ENCODE data around the gene ABHD16B.

The ABHD16B gene

DNA sequence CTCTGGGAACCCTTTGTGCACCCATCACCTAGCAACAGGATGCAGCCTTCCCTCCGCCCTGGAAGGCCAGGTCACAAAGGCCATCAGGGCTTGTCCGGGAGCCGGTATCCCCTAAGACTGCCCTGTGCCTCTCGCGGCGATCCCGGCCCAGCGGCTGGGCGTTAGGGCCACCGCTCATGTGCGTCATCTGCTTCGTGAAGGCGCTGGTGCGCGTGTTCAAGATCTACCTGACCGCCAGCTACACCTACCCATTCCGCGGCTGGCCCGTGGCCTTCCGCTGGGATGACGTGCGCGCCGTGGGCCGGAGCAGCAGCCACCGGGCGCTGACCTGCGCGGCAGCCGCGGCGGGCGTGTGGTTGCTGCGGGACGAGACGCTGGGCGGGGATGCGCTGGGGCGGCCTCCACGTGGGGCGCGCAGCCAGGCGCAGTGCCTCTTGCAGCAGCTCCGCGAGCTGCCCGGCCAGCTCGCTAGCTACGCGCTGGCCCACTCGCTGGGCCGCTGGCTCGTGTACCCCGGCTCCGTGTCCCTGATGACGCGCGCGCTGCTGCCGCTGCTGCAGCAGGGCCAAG is at the start of gene ABHD16B:
TSS of gene ABHD16B (plus strand) at position 134 of the 570 bp plus-strand sequence. CDS start at position 177, 43 bp downstream.
- Mint-ChIP-seq H3K27me3 (no peaks in the 10 kb centered on the region), H3K4me3 (peak within 1 kb of the TSS in 1 of 2 donors; percentile 55), H3K36me3 (peaks cover 16 to 21% of the 10 kb centered on the region in 2 donors), H3K4me1 (peaks cover 44 to 66% of the 10 kb centered on the region in 2 donors), H3K9me3 (no peaks in the 10 kb centered on the region), H3K27ac (peak within 1 kb of the TSS; percentile 79)
- no peak for DNase-seq
- ATAC-seq (replicated peaks) = no peak

DNA sequence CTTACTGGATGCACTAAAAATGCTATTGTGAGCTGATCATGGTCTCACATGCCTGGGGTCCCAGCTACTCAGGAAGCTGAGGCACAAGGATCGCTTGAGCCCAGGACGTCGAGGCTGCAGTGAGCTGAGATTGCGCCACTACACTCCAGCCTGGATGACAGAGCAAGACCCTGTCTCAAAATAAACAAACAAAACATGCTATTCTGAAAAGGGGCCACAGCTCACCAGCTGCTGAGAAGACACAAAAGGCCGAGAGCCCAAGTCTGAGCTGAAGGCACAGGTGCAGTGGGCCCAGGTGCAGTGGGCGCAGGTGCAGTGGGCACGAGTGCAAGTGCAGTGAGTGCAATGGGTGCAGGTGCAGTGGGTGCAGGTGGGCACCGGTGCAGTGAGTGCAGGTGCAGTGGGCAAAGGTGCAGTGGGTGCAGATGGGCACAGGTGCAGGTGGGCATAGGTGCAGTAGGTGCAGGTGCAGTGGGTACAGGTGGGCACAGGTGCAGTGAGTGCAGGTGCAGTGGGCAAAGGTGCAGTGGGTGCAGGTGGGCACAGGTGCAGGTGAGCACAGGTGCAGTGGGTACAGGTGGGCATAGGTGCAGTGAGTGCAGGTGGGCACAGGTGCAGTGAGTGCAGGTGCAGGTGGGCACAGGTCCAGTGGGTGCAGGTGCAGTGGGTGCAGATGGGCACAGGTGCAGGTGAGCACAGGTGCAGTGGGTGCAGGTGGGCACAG is 46.2 kb upstream of the ABHD16B start:
- Mint-ChIP-seq H3K27me3 (peaks cover 0 to 4% of the 10 kb centered on the region in 2 donors), H3K4me1 (peaks cover 0 to 2% of the 10 kb centered on the region in 2 donors), H3K36me3 (no peaks in the 10 kb centered on the region), H3K4me3 (no peak overlapping the region), H3K9me3 (peaks cover 0 to 3% of the 10 kb centered on the region in 2 donors), H3K27ac (no peak overlapping the region)
- ATAC-seq (replicated peaks) = no peak
- DNase-seq = no peak

DNA sequence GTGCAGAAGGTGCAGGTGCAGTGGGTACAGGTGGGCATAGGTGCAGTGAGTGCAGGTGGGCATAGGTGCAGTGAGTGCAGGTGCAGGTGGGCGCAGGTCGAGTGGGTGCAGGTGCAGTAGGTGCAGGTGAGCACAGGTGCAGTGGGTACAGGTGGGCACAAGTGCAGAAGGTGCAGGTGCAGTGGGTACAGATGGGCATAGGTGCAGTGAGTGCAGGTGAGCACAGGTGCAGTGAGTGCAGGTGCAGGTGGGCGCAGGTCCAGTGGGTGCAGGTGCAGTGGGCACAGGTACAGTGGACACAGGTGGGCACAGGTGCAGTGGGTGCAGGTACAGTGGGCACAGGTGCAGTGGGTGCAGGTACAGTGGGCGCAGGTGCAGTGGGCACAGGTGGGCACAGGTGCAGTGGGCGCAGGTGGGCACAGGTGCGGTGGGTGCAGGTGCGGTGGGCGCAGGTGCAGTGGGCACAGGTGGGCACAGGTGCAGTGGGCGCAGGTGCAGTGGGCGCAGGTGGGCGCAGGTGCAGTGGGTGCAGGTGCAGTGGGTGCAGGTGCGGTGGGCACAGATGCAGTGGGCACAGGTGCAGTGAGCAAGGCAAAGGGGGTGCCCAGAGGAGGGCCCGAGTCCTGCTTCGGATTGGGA is 45.6 kb upstream of the ABHD16B start:
- Mint-ChIP-seq H3K9me3 (peaks cover 0 to 3% of the 10 kb centered on the region in 2 donors), H3K27me3 (peaks cover 0 to 4% of the 10 kb centered on the region in 2 donors), H3K4me3 (no peak overlapping the region), H3K4me1 (peaks cover 0 to 2% of the 10 kb centered on the region in 2 donors), H3K27ac (no peak overlapping the region), H3K36me3 (no peaks in the 10 kb centered on the region)
- DNase-seq (no peak), ATAC-seq (replicated peaks) (no peak)

DNA sequence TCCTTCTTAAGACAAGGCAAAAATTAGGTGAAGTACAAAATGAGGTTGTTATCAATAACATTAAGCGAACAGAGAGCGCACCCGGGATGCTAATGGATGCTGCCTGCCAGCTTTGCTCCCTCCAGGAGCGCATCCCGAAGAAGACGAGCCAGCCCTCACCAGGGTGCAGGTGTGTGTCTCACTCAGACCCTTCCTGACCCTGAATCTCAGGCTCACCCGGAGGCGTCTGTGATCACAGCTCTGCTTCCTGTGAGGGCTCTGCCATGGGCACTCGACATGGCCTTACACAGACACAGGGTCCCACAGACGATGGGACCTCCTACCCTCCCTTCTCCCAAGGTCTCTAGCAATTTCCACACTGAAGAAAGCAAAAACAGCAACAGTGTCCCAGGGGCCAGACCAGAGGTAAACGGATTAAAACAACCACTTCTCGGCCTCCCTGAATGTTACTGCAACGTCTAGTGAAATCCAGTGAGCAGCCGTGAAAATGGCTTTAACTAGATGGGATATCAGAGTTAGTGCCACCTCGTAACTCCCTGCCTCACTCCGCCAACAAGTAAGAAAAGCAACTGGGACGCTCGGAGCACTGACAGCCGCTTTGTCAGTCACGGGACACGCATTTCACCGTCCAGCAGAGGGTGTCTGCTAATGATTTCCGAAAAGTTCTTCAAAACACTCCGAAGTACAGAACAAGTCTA is 41.9 kb upstream of the ABHD16B start:
- DNase-seq = no peak

DNA sequence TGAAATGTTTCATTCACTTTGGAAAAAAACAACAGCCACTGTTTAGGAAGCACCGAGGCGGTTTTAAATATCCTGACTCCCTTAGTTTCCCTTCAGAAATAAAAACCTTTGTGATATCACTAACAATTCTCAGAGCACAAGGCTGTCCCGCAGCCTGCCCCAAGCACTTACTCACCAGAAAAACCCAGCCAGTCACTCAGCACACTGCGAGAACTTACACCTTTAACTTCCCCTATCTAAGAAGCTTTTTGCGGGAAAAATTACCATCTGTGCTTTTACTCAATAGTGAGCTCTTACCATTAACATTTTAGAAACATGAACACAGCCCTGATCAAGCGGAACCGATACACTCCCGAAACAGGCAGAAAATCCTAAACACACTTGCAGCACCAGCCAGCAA is 39.5 kb upstream of the ABHD16B start:
- H3K27ac Mint-ChIP-seq = no peak overlapping the region
- no peak overlapping the region for H3K4me3 Mint-ChIP-seq
- peaks cover 15% of the 10 kb centered on the region in 2 donors for H3K27me3 Mint-ChIP-seq
- H3K9me3 Mint-ChIP-seq = no peaks in the 10 kb centered on the region
- no peaks in the 10 kb centered on the region for H3K4me1 Mint-ChIP-seq
- ATAC-seq (replicated peaks) (no peak), DNase-seq (no peak)
- H3K36me3 Mint-ChIP-seq = peaks cover 1 to 3% of the 10 kb centered on the region in 2 donors

More for the DNA sequence above, 41.9 kb upstream of the ABHD16B start:
- Mint-ChIP-seq H3K4me3 (peak overlapping the region in 1 of 2 donors; percentile 13), H3K36me3 (peaks cover 1 to 3% of the 10 kb centered on the region in 2 donors), H3K27ac (no peak overlapping the region), H3K9me3 (peaks cover 0 to 3% of the 10 kb centered on the region in 2 donors), H3K4me1 (peaks cover 0 to 2% of the 10 kb centered on the region in 2 donors), H3K27me3 (peaks cover 0 to 9% of the 10 kb centered on the region in 2 donors)
- ATAC-seq (replicated peaks) = no peak

DNA sequence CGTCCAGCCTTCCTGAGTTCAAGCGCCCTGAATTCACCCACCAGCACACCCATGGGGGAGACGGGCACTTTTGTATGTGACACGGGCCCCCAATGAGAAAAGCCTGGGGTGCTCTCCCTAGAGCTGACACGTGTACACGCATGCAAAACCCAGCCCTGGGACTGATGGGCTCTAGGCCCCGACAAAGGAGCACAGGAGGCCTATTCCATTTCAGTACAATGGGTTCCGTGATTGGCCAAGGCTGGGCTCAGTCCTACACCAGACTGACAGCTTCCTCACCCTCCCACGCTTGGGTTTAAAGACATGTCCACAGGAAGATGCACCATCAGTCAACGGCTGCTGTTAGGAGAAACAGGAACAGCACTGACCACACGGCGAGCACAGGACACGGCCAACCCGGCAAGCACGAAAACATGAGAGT is 39.0 kb upstream of the ABHD16B start:
- Mint-ChIP-seq H3K9me3 (no peaks in the 10 kb centered on the region), H3K27me3 (peaks cover 18 to 20% of the 10 kb centered on the region in 2 donors), H3K4me1 (no peaks in the 10 kb centered on the region), H3K27ac (no peak overlapping the region), H3K36me3 (peaks cover 1 to 3% of the 10 kb centered on the region in 2 donors), H3K4me3 (no peak overlapping the region)
- ATAC-seq (replicated peaks) (no peak), DNase-seq (no peak)

DNA sequence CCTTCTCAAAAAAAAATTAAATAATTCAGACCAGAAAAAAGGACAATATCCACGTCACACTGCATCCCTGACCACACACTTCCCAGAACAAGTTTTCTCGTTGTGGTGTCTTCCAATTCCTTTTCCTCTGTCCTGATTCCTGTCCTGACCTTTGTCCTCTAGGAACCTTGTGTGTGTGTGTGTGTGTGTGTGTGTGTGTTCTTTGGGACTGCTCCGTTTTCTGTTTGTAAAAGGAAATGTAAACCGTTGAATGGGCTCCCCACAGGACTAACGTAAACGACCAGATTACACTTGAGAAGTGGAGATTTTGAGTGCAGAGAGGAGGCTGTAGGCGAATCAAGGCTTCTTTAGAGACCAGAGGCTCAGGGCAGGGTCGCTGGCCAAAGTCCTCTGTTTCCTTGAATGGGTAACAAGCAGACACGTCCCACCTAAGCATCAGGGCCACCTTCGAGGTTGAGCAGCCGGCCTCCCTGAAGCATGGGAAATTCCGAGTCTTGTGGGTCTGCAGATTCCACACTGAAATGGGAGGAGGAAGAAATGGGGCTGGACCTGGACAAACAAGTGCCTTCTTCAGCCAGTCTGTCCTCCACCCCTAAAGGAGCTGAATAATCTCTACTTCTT is 37.5 kb upstream of the ABHD16B start:
- ATAC-seq (replicated peaks) = no peak
- peaks cover 0 to under 1% of the 10 kb centered on the region in 2 donors for H3K4me1 Mint-ChIP-seq

DNA sequence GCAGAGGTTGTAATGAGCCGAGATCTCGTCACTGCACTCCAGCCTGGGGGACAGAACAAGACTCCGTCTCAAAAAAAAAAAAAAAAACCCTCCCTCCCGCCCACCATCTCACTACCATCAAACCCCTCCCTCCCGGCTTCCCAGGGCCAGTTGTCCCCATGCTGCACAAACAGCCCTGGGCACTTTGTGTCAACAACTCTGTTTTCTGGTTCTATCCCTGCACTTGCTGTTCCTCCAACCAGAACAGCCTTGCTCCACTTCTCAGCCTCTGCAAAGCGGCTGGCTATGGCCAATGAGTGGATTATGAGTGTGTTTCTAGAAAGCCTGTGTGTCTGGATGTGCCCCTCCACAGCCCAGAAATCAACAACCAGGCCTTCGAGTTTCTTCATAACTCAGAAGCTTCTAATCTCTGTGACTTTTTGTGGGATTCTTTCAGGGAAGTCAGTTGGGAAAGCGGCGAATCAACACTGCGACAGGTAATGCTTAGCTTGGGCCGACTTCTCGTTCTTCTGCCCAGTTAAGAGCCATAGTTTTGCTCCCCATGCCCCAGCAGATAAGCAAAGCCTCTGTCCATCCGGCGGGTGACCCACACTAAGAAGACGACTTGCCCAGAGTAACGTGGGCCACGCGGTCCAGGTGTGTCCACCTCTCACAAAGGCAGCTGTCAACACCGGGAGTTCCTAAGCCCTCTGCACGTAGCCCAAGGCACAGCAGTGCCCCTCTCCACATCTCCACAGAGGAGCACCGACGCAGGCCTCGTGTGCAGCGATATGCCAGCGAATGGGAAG is 35.8 kb upstream of the ABHD16B start:
- no peak overlapping the region for H3K27ac Mint-ChIP-seq
- no peak for DNase-seq

More for the DNA sequence above, 37.5 kb upstream of the ABHD16B start:
- Mint-ChIP-seq H3K4me3 (no peak overlapping the region), H3K36me3 (peaks cover 1 to 3% of the 10 kb centered on the region in 2 donors), H3K9me3 (no peaks in the 10 kb centered on the region), H3K27ac (no peak overlapping the region), H3K27me3 (peaks cover 20 to 23% of the 10 kb centered on the region in 2 donors)
- no peak for DNase-seq

DNA sequence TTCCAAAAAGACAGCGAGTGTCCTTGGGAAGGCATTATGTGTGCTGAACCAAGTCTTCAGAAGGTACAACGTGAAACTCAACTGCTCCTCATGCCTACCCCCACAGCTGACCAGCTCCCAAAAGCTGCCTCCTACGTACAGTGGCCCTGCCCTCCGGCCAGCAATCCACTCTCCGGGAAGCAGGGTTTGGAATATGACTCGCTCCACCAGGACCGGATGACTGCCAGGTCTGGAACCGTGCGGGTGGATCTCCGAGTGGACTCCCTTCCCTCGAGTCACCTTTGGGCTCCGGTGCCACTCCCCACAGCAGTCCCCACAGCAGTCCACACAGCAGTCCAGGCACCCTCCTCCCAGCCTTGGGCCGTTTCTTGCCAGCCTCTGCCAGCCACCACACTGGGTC is 34.5 kb upstream of the ABHD16B start:
- peaks cover 20 to 36% of the 10 kb centered on the region in 2 donors for H3K27me3 Mint-ChIP-seq
- no peak overlapping the region for H3K27ac Mint-ChIP-seq
- no peaks in the 10 kb centered on the region for H3K9me3 Mint-ChIP-seq
- peaks cover 11 to 15% of the 10 kb centered on the region in 2 donors for H3K4me1 Mint-ChIP-seq
- ATAC-seq (replicated peaks) (no peak), DNase-seq (no peak)
- H3K36me3 Mint-ChIP-seq = peaks cover 2 to 3% of the 10 kb centered on the region in 2 donors
- no peak overlapping the region for H3K4me3 Mint-ChIP-seq

More for the DNA sequence above, 35.8 kb upstream of the ABHD16B start:
- H3K9me3 Mint-ChIP-seq = no peaks in the 10 kb centered on the region
- peaks cover 3% of the 10 kb centered on the region in 2 donors for H3K36me3 Mint-ChIP-seq
- H3K4me3 Mint-ChIP-seq = no peak overlapping the region
- H3K4me1 Mint-ChIP-seq = peaks cover 11 to 15% of the 10 kb centered on the region in 2 donors
- ATAC-seq (replicated peaks) = no peak
- peaks cover 20 to 36% of the 10 kb centered on the region in 2 donors for H3K27me3 Mint-ChIP-seq

DNA sequence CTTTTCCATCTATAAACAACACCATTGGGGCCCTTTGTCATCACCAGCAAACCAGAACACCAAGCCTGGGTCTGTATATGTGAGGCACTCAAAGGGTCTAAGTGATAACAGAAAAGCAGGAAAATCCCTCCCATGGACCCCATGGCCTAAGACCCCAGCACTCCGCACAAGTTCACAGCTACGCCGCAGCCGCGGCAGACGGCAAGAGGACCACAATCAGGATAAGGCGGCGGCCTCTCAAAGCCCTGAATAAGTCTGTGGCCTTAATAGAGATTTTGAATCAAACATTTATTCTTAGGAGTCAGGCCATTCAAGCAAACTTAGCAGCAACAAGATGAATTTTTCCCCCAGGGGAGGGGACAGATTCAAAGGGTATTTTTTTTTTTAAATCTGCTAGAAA is 33.2 kb upstream of the ABHD16B start:
- peaks cover 25 to 36% of the 10 kb centered on the region in 2 donors for H3K27me3 Mint-ChIP-seq
- H3K36me3 Mint-ChIP-seq = peaks cover 2 to 3% of the 10 kb centered on the region in 2 donors
- H3K9me3 Mint-ChIP-seq = no peaks in the 10 kb centered on the region
- no peak overlapping the region for H3K4me3 Mint-ChIP-seq
- H3K27ac Mint-ChIP-seq = no peak overlapping the region
- ATAC-seq (replicated peaks) (no peak), DNase-seq (no peak)
- H3K4me1 Mint-ChIP-seq = peaks cover 11 to 20% of the 10 kb centered on the region in 2 donors

DNA sequence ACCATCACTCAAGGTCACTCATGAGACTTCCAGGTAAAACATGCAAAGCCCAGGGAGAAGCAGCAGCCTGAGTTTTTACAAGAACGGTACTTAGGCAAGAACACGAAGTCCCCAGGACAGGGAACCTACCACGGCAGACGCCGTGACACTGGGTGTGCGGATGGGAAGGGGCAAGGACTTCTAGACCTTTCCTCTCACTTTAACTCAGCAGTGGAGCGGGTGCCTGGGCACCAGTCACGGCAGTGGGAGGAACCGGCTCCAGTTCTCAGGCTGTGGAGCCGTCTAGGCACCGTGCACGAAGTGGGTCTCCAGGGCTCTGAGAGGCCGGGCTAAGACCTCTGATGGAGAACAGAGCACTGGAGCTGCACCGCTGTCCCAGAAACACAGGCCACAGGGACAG is 32.8 kb upstream of the ABHD16B start:
- DNase-seq = no peak
- peaks cover 2 to 3% of the 10 kb centered on the region in 2 donors for H3K36me3 Mint-ChIP-seq
- H3K9me3 Mint-ChIP-seq = no peaks in the 10 kb centered on the region
- peaks cover 29 to 37% of the 10 kb centered on the region in 2 donors for H3K27me3 Mint-ChIP-seq
- no peak overlapping the region for H3K27ac Mint-ChIP-seq
- H3K4me3 Mint-ChIP-seq = no peak overlapping the region
- H3K4me1 Mint-ChIP-seq = peaks cover 11 to 20% of the 10 kb centered on the region in 2 donors
- ATAC-seq (replicated peaks) = no peak

DNA sequence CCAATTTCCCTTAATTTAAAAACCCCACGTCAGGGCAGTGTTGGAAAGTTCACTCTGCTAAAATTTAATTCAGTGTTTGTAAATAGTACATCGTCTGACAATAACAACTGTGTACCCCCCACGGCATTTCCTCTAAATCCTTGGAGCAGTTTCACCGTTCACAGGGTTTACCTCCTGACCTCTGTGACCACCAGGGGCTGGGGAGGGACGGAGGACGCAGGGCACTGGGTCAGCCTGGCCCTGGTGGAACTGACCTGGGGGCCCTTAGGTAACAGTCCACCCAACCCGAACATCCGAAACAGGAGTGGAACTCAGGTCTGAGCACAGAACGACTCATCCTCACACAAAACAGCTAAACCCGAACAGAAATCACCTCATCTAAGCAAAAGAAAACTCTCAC is 32.3 kb upstream of the ABHD16B start:
- no peak overlapping the region for H3K27ac Mint-ChIP-seq
- H3K36me3 Mint-ChIP-seq = peaks cover 0 to 2% of the 10 kb centered on the region in 2 donors
- H3K27me3 Mint-ChIP-seq = peaks cover 33 to 37% of the 10 kb centered on the region in 2 donors
- ATAC-seq (replicated peaks) = no peak
- no peak overlapping the region for H3K4me3 Mint-ChIP-seq
- peaks cover 12 to 20% of the 10 kb centered on the region in 2 donors for H3K4me1 Mint-ChIP-seq
- DNase-seq = no peak
- H3K9me3 Mint-ChIP-seq = no peaks in the 10 kb centered on the region

DNA sequence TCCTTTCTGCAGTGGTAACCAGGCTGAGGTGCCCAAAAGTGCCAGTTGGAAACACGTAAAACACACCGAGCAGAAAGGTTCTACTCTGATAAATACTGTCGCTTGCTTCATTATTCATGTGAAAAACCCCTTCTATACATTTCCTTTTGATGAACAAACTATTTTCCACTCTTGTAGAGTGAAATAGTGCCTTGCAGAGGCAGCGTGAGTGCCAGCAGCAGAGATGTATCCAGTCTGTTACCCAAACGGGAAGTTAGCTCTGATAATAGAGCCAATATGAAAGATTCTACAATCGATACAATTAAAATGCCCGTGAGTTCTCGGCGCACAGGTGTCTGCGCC is 31.7 kb upstream of the ABHD16B start:
- peaks cover 13 to 20% of the 10 kb centered on the region in 2 donors for H3K4me1 Mint-ChIP-seq
- no peaks in the 10 kb centered on the region for H3K9me3 Mint-ChIP-seq
- H3K27me3 Mint-ChIP-seq = peaks cover 34 to 40% of the 10 kb centered on the region in 2 donors
- H3K36me3 Mint-ChIP-seq = peaks cover 0 to 2% of the 10 kb centered on the region in 2 donors
- H3K4me3 Mint-ChIP-seq = peak overlapping the region; percentile 88 to 94
- peak; percentile 51 to 65 for ATAC-seq (replicated peaks)
- DNase-seq = no peak
- H3K27ac Mint-ChIP-seq = peak overlapping the region; percentile 85
